B cell (primary cell): ENCODE results near the gene CHCHD3.

Source experiments
- EZH2 ChIP-seq: IDR thresholded peaks from 2 replicates; pipeline ENCODE4 v1.6.1; 2012; ENCODE audit warnings: borderline replicate concordance, low read depth, mild to moderate bottlenecking, moderate library complexity, low read length; ENCODE audit not compliant: insufficient read depth, poor library complexity, severe bottlenecking
- TF ChIP-seq, protein P1 (sequence below): fragments of 200-600 bp; IDR thresholded peaks from one replicate; pipeline ENCODE4 v1.8.0; 2022; ENCODE audit warnings: antibody characterized with exemption, mild to moderate bottlenecking

DNA sequence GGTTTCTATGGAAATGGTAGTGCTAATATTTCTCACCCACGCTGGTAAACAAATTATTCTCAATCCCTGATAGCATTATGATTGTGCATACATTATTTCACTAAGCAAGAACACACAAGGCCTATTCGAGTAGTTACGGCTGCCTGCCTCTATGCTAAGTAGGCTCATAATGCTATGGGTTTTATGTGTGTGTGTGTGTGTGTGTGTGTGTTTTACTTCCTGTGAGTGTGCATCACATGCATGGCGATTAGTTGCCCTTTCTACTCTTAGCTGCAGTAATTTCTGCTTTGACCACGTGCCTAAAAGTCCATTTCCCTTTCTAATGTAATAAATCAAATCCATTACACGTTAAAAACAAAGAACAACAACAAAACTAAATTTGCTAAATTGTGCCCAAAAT, 117.0 kb downstream of the CHCHD3 start:
- TF ChIP-seq, protein P1, sequence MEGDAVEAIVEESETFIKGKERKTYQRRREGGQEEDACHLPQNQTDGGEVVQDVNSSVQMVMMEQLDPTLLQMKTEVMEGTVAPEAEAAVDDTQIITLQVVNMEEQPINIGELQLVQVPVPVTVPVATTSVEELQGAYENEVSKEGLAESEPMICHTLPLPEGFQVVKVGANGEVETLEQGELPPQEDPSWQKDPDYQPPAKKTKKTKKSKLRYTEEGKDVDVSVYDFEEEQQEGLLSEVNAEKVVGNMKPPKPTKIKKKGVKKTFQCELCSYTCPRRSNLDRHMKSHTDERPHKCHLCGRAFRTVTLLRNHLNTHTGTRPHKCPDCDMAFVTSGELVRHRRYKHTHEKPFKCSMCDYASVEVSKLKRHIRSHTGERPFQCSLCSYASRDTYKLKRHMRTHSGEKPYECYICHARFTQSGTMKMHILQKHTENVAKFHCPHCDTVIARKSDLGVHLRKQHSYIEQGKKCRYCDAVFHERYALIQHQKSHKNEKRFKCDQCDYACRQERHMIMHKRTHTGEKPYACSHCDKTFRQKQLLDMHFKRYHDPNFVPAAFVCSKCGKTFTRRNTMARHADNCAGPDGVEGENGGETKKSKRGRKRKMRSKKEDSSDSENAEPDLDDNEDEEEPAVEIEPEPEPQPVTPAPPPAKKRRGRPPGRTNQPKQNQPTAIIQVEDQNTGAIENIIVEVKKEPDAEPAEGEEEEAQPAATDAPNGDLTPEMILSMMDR = no peak
- no peak for TF ChIP-seq EZH2
